ENCODE results near the gene C10orf90. TPM values are rescaled to one million over a fixed set of nuclear protein-coding genes. Genes with fewer than 3 reads are reported as not detected.

C10orf90 gene
- total and polyA plus RNA-seq, 2 of the 8 experiments (the other 6 are each of a cell fraction or from before 2014, with no cell fraction given) = 0.21 TPM; not detected in 1

GRCh38 chr10:126432507-126432906, 238.0 kb downstream of the C10orf90 start:
- H2BK20ac ChIP-seq (ENCODE audit: low read length) = no peak overlapping the region
- H3K9me3 ChIP-seq (ENCODE audit: insufficient read depth in 2 of 2, low read depth in 1 of 2, low read length in 1 of 2) = no peaks in the 10 kb centered on the region
- no peaks in the 10 kb centered on the region for H3K79me2 ChIP-seq (ENCODE audit: control insufficient read depth in 1 of 2, insufficient read depth in 2 of 2, low read length in 2 of 2)
- H2BK120ac ChIP-seq (replicated peaks; ENCODE audit: low read depth, low read length) = no peak overlapping the region
- no peaks in the 10 kb centered on the region for H4K20me1 ChIP-seq (replicated peaks in 1 of 2; ENCODE audit: control insufficient read depth in 1 of 2, insufficient read depth in 2 of 2, low read length in 2 of 2)
- H3K4me1 ChIP-seq (replicated peaks in 1 of 4; ENCODE audit: control insufficient read depth in 3 of 4, insufficient read depth in 4 of 4, low read length in 3 of 4) = no peaks in the 10 kb centered on the region
- no peak overlapping the region for H2AFZ ChIP-seq (ENCODE audit: low read length)
- H3K23me2 ChIP-seq (ENCODE audit: low read depth, low read length) = no peaks in the 10 kb centered on the region
- no peak overlapping the region for H2BK5ac ChIP-seq (ENCODE audit: low read depth, low read length)
- CTCF ChIA-PET (ENCODE audit: partially characterized antibody) = interaction anchor here (0.6 kb wide), 2 partner anchors 280 to 318 kb away, joined by 3 to 5 read pairs; no protein-coding TSS in a partner anchor
- no peak overlapping the region for H2AK5ac ChIP-seq (ENCODE audit: low read depth, low read length)
- no peak overlapping the region for H3K9ac ChIP-seq (replicated peaks in 1 of 4; ENCODE audit: extremely low read depth in 1 of 4, low read depth in 3 of 4, low read length in 3 of 4)
- POLR2A ChIA-PET (ENCODE audit: partially characterized antibody) = no interaction called here
- H2BK12ac ChIP-seq (ENCODE audit: low read depth, low read length) = no peak overlapping the region
- no peak overlapping the region for H2BK15ac ChIP-seq (ENCODE audit: low read length)
- H4K8ac ChIP-seq (ENCODE audit: extremely low read depth, insufficient read depth, low read length) = no peak overlapping the region
- no peaks in the 10 kb centered on the region for H3K27me3 ChIP-seq (replicated peaks in 1 of 4; ENCODE audit: control insufficient read depth in 3 of 4, extremely low read depth in 1 of 4, insufficient read depth in 3 of 4, low read length in 3 of 4)
- H3K79me1 ChIP-seq (ENCODE audit: low read depth, low read length) = no peaks in the 10 kb centered on the region
- no peak overlapping the region for H4K91ac ChIP-seq (replicated peaks; ENCODE audit: insufficient read length, low read length)
- no peak overlapping the region for H3K4me3 ChIP-seq (ENCODE audit: extremely low read depth in 1 of 4, insufficient read depth in 2 of 4, low read depth in 3 of 4, low read length in 4 of 4)
- no peak overlapping the region for H3K56ac ChIP-seq (replicated peaks; ENCODE audit: insufficient read length, low read depth, low read length)
- no peak overlapping the region for H3K23ac ChIP-seq (ENCODE audit: insufficient read length)
- H3K36me3 ChIP-seq (ENCODE audit: control insufficient read depth in 2 of 4, insufficient read depth in 4 of 4, low read length in 3 of 4) = no peaks in the 10 kb centered on the region
- 86% methylated on average over 7 of the region's 7 CpGs; no CpG with 5 or more reads in 1 of the 2 experiments for WGBS, 2 experiments (ENCODE audit: extremely low coverage in 1 of 2, insufficient coverage in 1 of 2, insufficient read length in 1 of 2, insufficient replicate concordance in 2 of 2, low coverage in 1 of 2, low lambda C conversion rate in 2 of 2, missing lambda C conversion rate in 1 of 2)
- no peak overlapping the region for H4K5ac ChIP-seq (ENCODE audit: insufficient read length, low read depth, low read length)
- no peak overlapping the region for H3K27ac ChIP-seq (ENCODE audit: low read depth, low read length)
- no peak overlapping the region for H3K18ac ChIP-seq (ENCODE audit: extremely low read depth, low read length)
- no peak overlapping the region for H3K14ac ChIP-seq (ENCODE audit: insufficient read length)
- H3K4ac ChIP-seq (replicated peaks; ENCODE audit: insufficient read length, low read depth, low read length) = no peak overlapping the region
- FAIRE-seq (no peak), DNase-seq (ENCODE audit: low read depth in 1 of 2, low spot score in 2 of 2) (no peak)
- TF ChIP-seq SIN3A (conservative IDR thresholded peaks at IDR 0.05 in 1 of 2, IDR thresholded peaks at IDR 0.05 in 1 of 2; ENCODE audit: low read depth in 1 of 2, low read length in 2 of 2) = no peak
- no peak for TF ChIP-seq TEAD4 (IDR thresholded peaks at IDR 0.05; ENCODE audit: low read depth, low read length)
- TF ChIP-seq CHD2 (IDR thresholded peaks at IDR 0.05; ENCODE audit: low read length) = no peak
- TF ChIP-seq POU5F1 (IDR thresholded peaks at IDR 0.05; ENCODE audit: low read depth, low read length) = no peak
- TF ChIP-seq YY1 (IDR thresholded peaks at IDR 0.05; ENCODE audit: low read depth, low read length) = no peak
- TF ChIP-seq SP2 (IDR thresholded peaks at IDR 0.05; ENCODE audit: low read length) = no peak
- no peak for TF ChIP-seq TAF7 (optimal IDR thresholded peaks at IDR 0.05; ENCODE audit: borderline replicate concordance, low read depth, low read length)
- no peak for TF ChIP-seq SIX5 (IDR thresholded peaks at IDR 0.05; ENCODE audit: low read depth, low read length)
- TF ChIP-seq CBX8 (IDR thresholded peaks at IDR 0.05; ENCODE audit: borderline replicate concordance, low read depth, low read length) = no peak
- no peak for TF ChIP-seq HDAC2 (IDR thresholded peaks at IDR 0.05; ENCODE audit: borderline replicate concordance in 1 of 2, low read depth in 2 of 2, low read length in 2 of 2)
- no peak for TF ChIP-seq POLR2AphosphoS5 (IDR thresholded peaks at IDR 0.05; ENCODE audit: low read depth, low read length)
- no peak for TF ChIP-seq PHF8 (conservative IDR thresholded peaks at IDR 0.05; ENCODE audit: low read depth, low read length)
- TF ChIP-seq SP1 (IDR thresholded peaks at IDR 0.05; ENCODE audit: low read depth, low read length) = no peak
- no peak overlapping the region for H3K4me2 ChIP-seq (ENCODE audit: insufficient read depth in 1 of 2, low read depth in 2 of 2, low read length in 2 of 2)

Measured in H1 (cell line).